Inferior parietal cortex (tissue), 1 donor: ENCODE results near the gene SH2D3A.
"Not testable (repeated sequence)": the region's sequence is repeated elsewhere in the genome, so short reads cannot be mapped to it uniquely, and the experiment has no call there.

Experiments used
- DNase-seq: peaks from one replicate; pipeline ENCODE4 v3.0.0-alpha.2; 2016; ENCODE audit errors: extremely low spot score

The SH2D3A gene

DNA sequence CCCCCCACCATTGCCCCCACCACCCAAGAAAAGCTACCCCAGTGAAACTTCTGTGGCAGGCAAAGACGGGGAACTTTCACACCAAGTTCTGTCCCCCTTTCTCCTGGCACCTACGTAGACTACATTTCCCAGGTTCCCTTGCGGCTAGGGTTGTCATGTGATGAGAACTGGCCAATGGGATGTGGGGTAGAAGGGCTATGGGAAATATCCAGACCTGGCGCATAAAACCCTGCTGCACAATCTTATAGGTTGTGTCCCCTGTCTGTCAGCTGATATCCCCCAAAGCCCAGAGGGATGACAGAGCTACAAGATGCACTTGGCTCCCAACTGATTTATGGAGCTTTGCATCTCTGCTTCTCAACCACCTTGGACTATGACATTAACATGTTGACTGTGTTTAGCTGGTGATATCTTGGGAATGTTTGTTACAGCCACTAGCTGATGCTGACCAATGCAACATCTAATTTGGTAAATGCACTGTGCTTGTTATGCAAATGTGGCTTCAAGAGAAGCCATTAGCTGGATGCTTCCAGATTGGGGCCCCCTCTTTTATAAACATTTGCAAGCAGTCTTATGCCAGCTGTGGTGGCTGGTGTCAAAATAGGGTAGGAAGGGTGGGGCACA, 6.1 kb downstream of the SH2D3A start:
- no peak for DNase-seq

DNA sequence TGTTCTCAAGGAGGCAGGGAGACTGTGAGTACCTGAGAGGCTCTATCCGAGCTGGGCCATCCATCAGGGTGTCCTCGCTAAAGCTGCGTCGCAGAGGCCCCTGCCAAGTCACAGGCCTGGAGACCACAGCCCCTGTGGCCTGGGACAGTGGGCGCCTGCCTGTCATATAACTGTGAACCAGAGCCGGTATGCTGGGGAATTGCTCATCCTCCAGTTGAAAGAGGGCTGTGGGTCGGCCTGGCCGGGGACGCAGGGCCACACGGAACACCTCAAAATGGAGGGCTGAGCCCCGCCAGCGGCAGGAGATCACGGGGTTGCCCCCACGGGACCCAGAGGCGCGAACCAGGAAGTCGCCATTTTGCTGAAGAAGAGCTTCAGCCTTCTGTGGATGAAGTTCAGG, 6.6 kb downstream of the SH2D3A start:
- DNase-seq = no peak

DNA sequence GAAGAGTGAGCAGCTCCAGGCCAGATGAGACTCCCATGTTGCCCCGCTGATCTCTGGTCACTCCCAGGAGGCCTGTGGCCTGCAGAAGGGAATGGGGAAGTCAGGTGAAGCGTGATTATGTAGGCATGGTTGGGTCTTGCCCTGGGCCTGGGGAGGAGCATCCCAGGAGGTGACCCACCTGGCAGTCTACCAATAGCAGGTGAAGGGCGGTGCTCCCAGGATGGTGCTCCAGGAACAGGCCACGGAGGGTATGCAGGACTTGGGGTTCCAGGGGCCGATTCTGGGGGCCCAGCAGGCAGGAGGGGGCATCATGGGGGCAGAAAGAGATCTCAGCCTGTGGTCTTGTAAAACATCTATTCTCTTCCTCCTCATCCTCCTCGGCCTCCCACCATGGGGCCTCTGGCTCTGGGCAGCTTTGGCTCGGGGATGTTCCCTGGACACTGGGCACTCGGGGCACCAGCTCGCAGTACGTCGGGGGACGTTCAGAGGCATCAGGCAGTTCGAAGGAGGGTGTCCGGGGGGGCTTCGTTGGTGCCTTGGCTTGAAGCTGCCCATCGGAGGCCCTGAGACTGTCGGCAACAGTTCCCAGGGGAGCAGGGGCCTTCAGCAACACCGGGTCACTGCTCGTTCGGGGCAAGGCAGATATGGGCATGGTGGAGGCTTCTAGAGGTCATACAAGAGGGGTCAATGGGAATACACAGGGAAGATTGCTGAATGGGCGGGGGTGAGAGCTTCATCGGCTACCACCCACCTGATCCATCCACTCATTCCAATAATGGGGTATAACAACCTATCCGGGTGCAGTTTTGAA, 12.4 kb downstream of the SH2D3A start:
- no peak for DNase-seq

DNA sequence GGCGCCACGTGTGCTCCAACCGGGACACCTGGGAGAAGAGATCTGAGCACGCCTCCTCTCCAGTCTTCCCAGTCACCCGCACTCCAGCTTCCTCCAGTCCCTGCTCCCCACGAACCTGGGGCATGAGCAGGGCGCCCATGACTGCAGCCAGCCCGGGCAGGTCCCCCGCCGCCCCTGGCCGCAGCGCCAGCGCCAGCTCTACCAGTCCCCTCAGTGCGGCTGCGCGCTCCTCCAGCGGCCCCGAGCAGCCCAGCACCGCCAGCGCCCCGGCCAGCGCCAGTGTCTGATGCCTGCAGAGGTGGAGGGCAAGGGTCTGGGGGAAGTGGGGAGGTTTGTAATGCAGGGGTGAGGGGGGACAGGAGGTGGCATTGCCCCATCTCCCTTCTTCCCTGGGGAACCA, 13.1 kb downstream of the SH2D3A start:
- no peak for DNase-seq

DNA sequence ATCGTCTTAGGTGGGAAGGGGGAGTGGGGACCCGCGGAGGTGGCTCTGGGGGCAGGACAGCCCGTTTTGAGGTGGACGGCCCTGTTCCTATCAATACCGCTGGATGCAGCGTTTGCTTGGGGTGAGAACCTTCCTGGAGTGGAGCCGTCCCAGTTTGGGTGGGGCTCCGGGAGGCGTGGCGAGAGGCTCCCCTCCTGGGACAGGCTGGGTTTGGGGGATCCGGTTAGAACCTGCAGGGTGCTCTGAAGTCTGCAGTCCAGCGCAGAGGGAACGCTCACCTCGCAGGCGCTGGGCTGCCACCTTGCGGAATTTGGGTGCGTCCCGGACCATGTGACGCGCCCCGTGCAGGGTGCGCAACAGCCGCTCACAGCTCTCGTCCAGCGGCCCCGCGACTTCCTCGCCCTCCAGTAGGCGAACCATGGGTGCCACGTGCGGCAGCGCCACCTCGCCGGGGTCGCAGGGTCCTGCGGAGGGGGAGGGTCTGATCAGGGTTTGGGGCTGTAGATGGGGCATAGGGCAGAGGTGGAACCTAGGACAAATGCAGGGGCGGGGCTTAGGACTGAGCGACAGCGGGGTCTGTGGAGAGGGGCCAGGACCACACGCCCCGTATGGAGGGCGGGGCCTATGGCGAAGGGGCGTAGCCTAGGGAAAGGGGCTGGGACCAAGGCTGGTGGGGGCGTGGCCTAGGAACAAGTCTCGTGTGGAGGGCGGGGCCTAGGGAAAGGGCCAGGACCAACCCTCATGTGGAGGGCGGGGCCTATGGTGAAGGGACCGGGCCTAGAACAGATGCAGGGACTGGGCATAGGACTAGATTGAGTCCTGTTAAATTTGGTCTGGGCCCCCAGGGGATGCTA, 13.8 kb downstream of the SH2D3A start:
- DNase-seq = peak; percentile 39

DNA sequence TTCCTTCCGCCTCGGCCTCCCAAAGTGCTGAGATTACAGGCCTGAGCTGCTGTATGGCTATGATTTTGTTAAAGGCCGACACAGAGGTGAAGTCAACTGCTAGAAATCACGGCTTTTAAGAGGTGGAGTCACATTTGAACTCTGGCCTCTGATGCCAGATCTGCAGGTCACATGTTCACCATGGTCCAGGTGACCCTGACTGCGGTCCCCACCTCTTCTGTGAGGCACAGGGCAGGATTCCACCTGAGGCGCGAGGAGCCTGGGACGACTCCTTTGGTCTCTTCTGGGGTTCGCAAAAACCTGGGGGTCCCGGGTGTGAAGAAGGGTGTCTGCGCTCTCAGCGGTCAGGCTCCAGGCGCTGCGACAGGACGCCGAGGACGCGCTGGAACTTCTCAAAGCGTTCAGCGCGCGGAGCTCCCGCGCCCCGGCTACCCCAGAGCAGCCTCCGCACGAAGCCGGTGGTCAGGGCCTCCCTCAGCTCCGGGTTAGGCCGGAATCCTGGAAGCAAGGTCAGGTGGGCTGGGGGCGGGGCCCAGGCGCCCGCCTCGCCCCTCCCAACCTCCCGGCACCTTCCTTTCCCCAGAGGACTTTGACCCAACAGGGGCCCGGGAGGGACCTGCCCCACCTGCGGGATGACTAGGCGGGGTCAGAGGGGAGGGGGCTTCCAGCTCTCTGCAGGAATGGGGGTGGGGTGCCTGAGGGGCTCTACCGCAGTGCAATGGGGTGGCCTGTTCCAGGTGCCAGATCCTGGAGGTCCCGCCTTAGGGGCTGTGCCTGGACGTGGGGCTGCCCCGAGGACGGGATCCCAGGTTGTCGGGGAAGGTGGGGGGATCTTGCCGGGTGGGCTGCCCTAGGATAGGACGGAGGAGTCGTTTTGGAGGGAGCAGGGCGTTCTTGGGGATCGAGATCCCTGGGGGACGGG, 14.7 kb downstream of the SH2D3A start:
- no peak for DNase-seq

DNA sequence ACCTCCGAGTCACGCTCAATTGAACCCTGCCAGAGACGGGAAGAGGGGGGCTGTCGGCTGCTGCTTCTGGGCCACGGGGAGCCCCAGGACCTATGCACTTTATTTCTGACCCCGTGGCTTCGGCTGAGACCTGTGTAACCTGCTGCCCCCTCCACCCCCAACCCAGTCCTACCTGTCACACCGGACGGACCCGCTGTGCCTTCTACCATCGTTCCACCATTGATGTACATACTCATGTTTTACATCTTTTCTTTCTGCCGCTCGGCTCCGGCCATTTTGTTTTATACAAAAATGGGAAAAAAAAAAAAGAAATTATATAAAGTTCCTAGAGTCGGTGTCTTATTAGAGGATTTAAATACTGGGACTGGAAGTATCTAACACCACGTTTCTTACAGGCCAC, 16.0 kb downstream of the SH2D3A start:
- DNase-seq = no peak

DNA sequence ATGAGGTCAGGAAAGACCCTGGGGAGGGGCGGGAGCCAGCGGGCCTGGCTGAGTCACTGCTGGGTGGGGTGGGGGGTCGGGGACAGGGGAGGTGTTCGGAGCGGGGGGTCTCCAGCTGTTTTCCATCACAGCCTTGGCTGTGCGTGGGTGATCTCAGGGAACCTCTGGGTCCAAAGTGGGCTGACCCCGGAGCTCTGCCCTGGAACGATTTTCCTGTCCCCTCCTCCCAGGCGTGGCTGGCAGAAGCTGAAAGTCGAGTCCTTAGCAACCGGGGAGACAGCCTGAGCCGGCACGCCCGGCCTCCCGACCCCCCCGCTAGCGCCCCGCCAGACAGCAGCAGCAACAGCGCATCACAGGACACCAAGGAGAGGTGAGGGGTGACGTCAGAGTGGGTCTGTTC, 17.2 kb downstream of the SH2D3A start:
- DNase-seq = no peak

DNA sequence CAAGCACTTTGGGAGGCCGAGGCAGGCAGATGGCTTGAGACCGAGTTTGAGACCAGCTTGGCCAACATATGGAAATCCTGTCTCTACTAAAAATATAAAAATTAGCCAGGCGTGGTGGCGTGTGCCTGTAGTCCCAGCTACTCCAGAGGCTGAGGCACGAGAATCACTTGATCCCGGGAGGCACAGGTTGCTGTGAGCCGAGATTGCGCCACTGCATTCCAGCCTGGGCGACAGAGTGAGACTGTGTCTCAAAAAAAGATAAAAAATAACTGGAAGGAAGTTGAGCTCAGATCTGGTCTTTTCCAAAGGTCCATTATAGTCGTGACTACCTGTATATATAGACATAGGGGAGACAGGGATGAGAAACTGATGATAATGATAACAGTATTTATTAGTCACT, 18.7 kb downstream of the SH2D3A start:
- DNase-seq = not testable (repeated sequence)

DNA sequence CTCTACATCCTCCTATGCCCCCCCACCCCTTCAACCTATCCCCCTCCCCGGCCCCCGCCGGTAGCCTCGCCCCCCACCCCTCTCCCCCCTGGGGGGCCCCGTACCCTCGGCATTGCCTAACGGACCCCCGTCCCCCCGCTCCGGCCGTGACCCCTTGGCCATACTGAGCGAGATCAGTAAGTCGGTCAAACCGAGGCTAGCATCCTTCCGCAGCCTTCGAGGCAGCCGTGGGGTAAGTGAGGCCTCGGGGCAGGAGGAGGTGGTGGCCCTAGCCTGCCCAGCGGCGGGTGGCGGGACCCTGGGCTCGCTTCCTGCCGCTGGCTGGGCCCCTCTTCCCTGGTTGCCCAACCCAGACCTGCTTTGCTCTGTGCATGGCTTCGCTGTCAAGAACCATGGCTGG, 21.3 kb downstream of the SH2D3A start:
- DNase-seq = no peak

DNA sequence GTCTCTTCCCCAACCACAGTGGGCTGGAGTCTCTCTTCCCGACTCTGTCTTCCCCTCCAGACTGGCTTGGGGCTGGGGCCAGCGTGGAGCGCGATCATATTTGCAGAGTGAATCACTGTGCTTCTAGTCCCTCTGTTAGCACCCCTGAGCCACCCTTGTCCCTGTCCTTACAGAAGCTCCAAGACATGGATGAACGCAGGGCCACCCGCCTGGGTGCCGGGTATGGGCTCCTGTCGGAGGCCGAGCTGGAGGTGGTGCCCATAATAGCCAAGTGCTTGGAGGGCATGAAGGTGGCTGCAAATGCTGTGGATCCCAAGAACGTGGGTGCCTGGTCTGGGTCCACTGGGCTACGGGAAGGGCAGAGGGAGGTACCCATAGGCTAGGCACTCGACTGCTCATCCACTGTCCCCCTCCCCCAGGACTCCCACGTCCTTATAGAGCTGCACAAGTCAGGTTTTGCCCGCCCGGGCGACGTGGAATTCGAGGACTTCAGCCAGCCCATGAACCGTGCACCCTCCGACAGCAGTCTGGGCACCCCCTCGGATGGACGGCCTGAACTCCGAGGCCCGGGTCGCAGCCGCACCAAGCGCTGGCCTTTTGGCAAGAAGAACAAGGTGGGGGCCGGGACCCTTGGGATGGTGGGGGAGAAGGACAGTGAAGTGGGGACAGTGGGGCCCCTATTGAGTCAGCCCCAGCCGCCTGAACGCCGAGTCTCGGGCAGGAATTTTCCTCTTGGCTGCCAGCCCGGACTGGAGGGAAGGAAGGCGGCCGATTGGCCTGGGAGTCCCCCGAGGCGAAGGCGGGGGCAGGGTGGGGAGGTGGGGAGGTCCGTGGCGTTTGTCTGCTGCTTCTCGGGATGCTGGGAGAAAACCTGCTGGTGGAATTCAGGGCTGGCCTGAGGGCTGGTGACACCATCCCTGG, 22.6 kb downstream of the SH2D3A start:
- no peak for DNase-seq

DNA sequence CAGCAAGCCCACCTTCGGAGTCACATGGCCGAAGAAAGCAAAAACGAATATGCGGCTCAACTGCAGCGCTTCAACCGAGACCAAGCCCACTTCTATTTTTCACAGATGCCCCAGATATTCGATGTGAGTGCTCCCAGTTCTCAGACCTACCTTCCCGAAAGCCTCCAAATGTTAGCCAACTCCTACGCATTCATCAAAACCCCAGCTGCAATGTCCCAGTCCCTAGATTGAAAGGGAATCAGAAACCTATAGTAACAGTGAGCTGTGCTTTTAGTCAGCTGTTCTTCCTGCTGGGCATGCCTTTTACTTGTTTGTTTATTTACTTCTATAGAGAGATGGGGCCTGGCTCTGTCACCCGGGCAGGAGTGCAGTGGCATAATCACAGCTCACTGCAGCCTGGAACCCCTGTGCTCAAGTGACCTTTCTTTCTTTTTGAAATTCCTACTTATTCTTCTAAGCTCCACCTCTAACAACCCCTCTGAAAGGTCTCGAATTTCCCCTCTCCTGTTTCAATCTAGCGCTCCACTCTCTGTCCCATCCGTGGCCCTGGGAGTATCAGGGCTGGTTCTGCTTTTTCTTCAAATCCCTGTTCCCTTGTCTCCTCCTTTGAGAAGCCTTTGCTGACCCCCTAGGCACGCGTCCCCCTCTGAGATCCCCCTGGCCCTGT, 23.4 kb downstream of the SH2D3A start:
- DNase-seq = no peak

DNA sequence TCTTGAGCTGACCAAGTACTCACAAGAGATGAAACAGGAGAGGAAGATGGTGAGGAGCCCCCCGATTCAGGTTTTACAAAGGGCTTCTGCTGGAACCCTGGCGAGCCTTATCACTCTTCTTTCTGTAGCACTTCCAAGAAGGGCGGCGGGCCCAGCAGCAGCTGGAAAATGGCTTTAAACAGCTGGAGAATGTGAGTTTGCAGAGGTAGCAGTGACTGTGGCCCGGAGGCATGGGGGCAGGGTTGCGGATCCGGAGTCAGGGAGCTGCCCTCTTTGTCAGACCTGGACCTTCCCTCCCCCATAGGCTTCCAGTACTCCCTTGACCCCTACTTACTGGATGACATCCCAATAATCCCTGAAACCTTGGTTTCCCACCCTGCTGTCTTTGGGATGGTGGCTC, 24.2 kb downstream of the SH2D3A start:
- no peak for DNase-seq

DNA sequence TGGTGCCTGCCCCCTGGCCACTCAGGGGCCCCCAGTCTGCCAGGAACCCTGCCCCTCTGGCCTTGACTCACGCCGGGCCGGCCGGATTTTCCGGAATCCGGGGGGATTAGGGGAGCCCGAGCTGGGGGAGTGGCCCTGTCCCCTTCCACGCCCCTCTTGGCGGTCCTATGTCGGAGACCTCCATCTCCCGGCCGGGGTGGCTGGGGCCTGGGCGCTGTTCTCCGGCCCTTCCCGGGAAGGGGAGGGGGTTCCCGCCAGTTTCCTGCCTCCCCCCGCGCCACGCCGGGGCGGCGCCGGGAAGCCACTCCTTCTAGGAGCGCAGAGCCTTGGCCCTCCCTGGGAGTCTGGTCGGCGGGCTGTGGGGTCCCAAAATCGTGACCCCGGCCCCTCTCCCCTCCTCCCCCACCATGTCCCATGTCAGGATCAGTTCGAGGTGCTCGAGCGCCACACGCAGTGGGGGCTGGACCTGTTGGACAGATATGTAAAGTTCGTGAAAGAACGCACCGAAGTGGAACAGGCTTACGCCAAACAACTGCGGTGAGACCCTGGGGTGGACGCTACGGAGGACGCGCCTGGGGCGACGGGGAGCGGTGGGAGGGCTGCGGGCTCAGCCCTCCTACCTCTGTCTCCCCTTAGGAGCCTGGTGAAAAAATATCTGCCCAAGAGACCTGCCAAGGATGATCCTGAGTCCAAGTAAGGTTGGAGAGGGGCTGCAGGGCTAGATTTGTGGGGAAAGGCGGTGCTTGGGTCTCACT, 26.5 kb downstream of the SH2D3A start:
- DNase-seq = no peak

DNA sequence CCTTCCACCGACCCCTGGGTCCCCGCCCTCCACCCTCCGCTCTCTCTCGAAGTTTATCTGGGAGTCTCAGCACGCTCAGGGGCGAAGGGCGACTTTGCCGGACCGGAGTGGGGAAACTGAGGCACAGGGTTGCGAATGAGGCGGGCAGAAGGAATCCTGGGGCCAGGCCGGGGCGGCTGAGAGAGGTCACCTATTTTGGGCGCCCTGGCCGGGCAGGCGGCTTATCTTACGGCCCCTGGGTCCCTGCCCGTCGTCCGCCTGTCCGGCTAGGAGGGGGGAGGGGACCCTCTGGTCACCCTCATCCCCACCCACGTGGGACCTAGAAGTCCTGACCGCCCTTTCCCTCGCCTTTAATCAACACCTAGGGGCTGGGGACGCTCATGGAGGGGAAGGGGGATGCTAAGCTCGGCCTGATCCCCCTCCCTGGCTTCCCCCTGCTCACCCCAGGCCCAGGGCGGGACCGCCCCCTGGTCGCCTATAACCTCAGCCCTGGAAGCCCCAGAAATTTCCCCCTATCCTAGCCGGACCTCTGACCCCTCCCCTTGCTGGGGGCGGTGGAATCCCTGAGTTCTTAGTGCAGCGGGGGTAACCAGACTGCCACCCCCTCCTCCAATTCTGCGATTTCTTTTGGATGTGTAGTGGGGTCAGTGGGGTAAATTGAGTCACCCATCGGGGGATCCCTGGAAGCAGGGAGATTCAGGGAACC, 27.2 kb downstream of the SH2D3A start:
- DNase-seq = no peak

DNA sequence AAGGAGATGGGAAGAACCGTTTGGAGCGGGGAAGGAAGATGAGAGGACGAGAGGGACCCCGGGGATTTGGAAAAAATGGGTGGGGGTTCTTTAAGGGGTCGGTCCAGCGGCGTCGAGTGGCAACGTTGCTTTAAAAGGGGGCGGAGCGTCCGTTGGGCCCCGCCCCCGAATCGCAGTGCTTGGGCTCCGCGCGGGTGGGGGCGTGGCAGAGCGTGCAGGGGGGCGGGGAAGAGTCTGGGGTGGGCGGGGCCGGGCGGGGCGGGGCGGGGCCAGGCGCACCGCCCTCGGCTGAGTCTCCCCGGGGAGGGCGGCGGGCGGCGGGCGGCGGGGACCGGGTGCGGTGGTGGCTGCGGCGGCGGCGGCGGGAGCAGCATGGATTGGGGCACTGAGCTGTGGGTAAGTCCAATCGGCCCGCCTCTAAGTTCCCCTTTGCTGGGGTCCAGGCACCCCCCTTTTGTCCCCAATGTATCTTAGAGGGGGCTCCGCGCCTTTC, 27.8 kb downstream of the SH2D3A start, which contains the start of gene TRIP10:
TRIP10 (plus strand) TSS at position 291 of the 493 bp plus-strand sequence; CDS start at position 373, 82 bp downstream.
- DNase-seq = peak; percentile 71

DNA sequence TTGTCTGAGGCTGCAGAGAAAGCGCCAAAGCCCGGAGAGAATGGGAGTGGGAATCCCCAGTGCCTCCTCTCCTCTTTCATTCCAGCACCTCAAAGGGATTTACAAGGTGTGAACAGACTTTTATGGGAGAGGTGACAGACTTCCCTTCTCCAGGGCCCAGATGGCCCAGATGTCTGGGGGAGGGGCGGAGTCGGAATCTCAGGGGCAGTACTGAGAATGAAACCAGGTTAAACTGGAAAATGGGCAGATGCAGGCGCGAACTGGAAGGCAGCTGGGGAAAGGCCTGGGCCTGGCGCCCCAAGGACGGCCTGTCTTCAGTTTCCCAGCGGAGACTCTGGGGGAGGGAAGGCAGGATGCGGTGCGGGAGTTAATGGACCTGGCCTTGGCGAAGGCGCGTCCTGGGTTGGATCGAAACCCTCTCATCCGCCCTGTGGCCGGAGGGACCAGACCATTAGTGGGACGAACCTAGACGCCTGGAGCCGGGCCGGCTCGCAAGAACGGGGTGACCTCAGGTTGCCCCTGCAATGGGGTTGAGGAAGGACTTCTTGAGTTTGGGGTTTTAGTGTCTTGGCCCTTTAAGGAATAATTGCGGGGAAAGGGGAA, 28.3 kb downstream of the SH2D3A start:
- no peak for DNase-seq
